ENCODE data around the gene INSIG2.
A peak's percentile ranks its signal among the peaks of the same experiment; 100 is the strongest.

Gene INSIG2

GRCh38 chr2:118088051-118089024 lies at the start of gene INSIG2:
Gene INSIG2, plus strand, starts transcription at chr2:118088471. Its CDS starts 8,086 bp downstream, at chr2:118096557.
- peak; percentile 95 for DNase-seq (ENCODE audit: low read depth)

GRCh38 chr2:118040891-118041290 lies 47.4 kb upstream of the INSIG2 start:
- no peak for DNase-seq (ENCODE audit: low read depth)

- DNase-seq (ENCODE audit: low read depth): no peak
These were observed 44.1 kb upstream of the INSIG2 start for GRCh38 chr2:118044103-118044716.

- DNase-seq (ENCODE audit: low read depth): no peak
These were observed 43.4 kb upstream of the INSIG2 start for GRCh38 chr2:118044854-118045253.

- no peak for DNase-seq (ENCODE audit: low read depth)
These were observed 43.0 kb upstream of the INSIG2 start for GRCh38 chr2:118045286-118045685.

GRCh38 chr2:118046634-118047210 lies 41.5 kb upstream of the INSIG2 start:
- DNase-seq (ENCODE audit: low read depth): peak; percentile 58

- peak; percentile 86 for DNase-seq (ENCODE audit: low read depth)
These were observed 40.9 kb upstream of the INSIG2 start for GRCh38 chr2:118047380-118047826.

- DNase-seq (ENCODE audit: low read depth): peak; percentile 45
These were observed 39.9 kb upstream of the INSIG2 start for GRCh38 chr2:118048401-118048800.

GRCh38 chr2:118049140-118049815 lies 39.0 kb upstream of the INSIG2 start:
- peak; percentile 13 for DNase-seq (ENCODE audit: low read depth)

GRCh38 chr2:118049816-118050140 lies 38.5 kb upstream of the INSIG2 start:
- peak; percentile 28 for DNase-seq (ENCODE audit: low read depth)

GRCh38 chr2:118050386-118050785 lies 37.9 kb upstream of the INSIG2 start:
- DNase-seq (ENCODE audit: low read depth): peak; percentile 69

- no peak for DNase-seq (ENCODE audit: low read depth)
These were observed 37.3 kb upstream of the INSIG2 start for GRCh38 chr2:118050974-118051373.

- DNase-seq (ENCODE audit: low read depth): no peak
These were observed 36.4 kb upstream of the INSIG2 start for GRCh38 chr2:118051826-118052358.

GRCh38 chr2:118052474-118052873 lies 35.8 kb upstream of the INSIG2 start:
- no peak for DNase-seq (ENCODE audit: low read depth)

- DNase-seq (ENCODE audit: low read depth): no peak
These were observed 34.6 kb upstream of the INSIG2 start for GRCh38 chr2:118053681-118054080.

GRCh38 chr2:118054213-118055008 lies 33.9 kb upstream of the INSIG2 start:
- DNase-seq (ENCODE audit: low read depth): no peak

GRCh38 chr2:118055512-118056164 lies 32.6 kb upstream of the INSIG2 start:
- DNase-seq (ENCODE audit: low read depth): no peak

GRCh38 chr2:118056165-118056534 lies 32.1 kb upstream of the INSIG2 start:
- DNase-seq (ENCODE audit: low read depth): no peak

GRCh38 chr2:118056801-118057200 lies 31.5 kb upstream of the INSIG2 start:
- no peak for DNase-seq (ENCODE audit: low read depth)

GRCh38 chr2:118058951-118059350 lies 29.3 kb upstream of the INSIG2 start:
- DNase-seq (ENCODE audit: low read depth): peak; percentile 6

Measured in amniotic epithelial cell (primary cell).